Prostate gland (tissue), 2 donors: ENCODE measurements around the gene CILP2. TPM values are rescaled to one million over a fixed set of nuclear protein-coding genes. Genes with fewer than 3 reads are reported as not detected.

ENCODE experiments used
- DNase-seq: peaks from one replicate; pipeline ENCODE4 v3.0.0-alpha.2; 2019; ENCODE audit warnings: low spot score
- H3K27ac ChIP-seq, 2 donors: fragments of 200-600 bp; sonication (generic); 2 replicates each; pipeline ENCODE4 v1.5.1; 2017 to 2019
- H3K27me3 ChIP-seq: fragments of 200-600 bp; sonication (generic); replicated peaks from 2 replicates; pipeline ENCODE4 v1.5.1; 2019; ENCODE audit not compliant: insufficient read depth
- H3K36me3 ChIP-seq, 2 donors: fragments of 200-600 bp; sonication (generic); 1 replicate in 1 of 2; 2 replicates in 1 of 2; pipeline versions ENCODE4 v1.5.1 to v1.8.1; 2017 to 2019
- H3K4me1 ChIP-seq: fragments of 200-600 bp; sonication (generic); replicated peaks from 2 replicates; pipeline ENCODE4 v1.5.1; 2019
- H3K4me3 ChIP-seq, 2 donors: fragments of 200-600 bp; sonication (generic); 2 replicates each; pipeline ENCODE4 v1.5.1; 2017 to 2019
- H3K9me3 ChIP-seq: fragments of 200-600 bp; sonication (generic); 2 replicates; pipeline ENCODE4 v1.5.1; 2017
- POLR2A ChIP-seq: fragments of 450-650 bp; IDR thresholded peaks from one replicate; pipeline ENCODE4 v1.6.1; 2016; ENCODE audit warnings: antibody characterized with exemption, mild to moderate bottlenecking
- POLR2AphosphoS5 ChIP-seq: sonication (generic); formaldehyde crosslinking; IDR thresholded peaks from one replicate; pipeline ENCODE4 v1.6.1; 2017; ENCODE audit warnings: antibody characterized with exemption
- WGBS: methylation state at CpG from one replicate; pipeline ENCODE4 v1.1.5; 2018; 5-methylcytosine and 5-hydroxymethylcytosine counted together
- intact Hi-C: fragments of 100-400 bp; cut with DNase I; formaldehyde crosslinking; loops from one replicate; pipeline ENCODE4 v1.14.2; 2022
- total RNA-seq, 2 donors: library from RNA; depleted of rRNA; stranded (reverse); fragments of >200 nt; gene quantifications; one replicate each; pipeline ENCODE4 v1.1.0, GENCODE V29; 2016
- TF ChIP-seq, protein P1 (sequence below), 4 experiments: fragments of 200-600 bp in 2 of 4; fragments of 450-650 bp in 2 of 4; sonication (generic) in 2 of 4; IDR thresholded peaks; 1 replicate in 3 of 4; 2 replicates in 1 of 4; pipeline ENCODE4 v1.5.1; 2016 to 2019; ENCODE audit warnings: antibody characterized with exemption in 4 of 4, mild to moderate bottlenecking in 2 of 4, moderate library complexity in 2 of 4

CILP2 gene
- total RNA-seq, 2 donors from 2014 or later, result 0.68 to 3.7 TPM

DNA sequence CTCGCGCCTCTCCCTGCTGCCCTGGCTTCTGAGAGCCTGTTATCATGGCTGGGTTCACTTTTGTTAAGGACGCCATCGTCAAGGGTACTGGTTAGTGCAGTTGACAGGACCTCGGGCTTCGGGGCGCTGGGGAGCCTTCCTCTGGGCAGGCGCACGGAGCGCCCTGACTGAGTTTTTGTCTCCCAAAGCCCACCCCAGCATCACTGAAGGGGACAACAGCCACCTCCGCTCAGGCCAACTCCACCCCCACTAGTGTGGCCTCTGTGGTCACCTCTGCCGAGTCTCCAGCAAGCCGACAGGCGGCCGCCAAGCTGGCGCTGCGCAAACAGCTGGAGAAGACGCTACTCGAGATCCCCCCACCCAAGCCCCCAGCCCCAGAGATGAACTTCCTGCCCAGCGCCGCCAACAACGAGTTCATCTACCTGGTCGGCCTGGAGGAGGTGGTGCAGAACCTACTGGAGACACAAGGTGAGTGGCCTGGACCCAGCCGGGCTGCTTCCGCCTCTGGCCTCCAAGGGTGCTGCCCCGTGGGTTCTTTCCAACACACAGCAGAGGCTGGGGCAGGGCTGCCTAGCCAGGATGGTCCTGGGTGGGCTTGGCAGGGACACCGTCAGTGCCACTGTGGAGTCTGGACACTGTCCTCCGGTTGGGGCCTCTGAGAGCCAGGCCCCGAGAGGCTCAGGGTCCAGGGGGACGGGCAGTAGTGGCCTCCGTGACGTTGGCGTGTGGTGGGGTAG, 39.6 kb upstream of the CILP2 start:
- 92% methylated on average over 31 of the region's 33 CpGs for WGBS
- intact Hi-C loops, result no loop called here
- no peak for DNase-seq

DNA sequence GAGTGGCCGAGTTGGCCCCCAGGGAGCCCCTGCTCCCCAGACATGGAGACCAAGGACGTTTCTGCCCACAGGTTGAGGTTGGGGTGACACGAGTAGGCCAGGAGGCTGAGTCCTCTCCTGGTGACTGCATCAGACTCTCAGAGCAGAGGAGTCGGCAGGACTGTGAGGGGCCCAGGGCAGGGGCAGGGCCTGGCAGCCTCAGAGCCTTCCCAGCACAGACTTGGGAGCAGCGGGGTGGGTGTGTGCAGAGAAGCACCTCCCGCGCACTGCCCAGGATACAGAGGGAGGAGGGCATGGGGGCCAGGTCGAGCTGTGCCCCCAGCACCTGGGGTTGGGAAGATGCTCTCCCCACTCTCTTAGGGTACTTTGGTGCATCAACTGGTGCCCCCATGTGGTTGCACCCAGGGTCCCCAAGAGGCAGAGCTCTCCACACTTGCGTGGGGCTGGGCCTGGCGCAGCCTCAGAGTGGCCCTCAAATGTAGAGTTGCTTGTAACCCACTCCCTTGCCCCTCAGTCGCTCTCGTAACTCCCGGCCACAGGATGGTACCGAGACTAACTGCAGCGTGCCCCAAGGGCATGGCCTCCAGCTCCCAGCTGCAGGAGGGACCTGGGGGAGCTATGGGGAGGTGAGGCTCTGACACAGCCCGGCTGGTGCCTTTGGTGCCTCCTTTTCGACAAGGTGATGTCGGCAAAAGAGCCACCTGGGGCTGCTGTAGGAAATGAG, 38.6 kb upstream of the CILP2 start:
- H3K36me3 ChIP-seq, result peaks cover 6 to 12% of the 10 kb centered on the region in 2 donors

More for the DNA sequence above, 39.6 kb upstream of the CILP2 start:
- Histone ChIP-seq H3K9me3 (no peaks in the 10 kb centered on the region), H3K27me3 (no peaks in the 10 kb centered on the region), H3K4me3 (no peak overlapping the region), H3K36me3 (peaks cover 6 to 12% of the 10 kb centered on the region in 2 donors), H3K27ac (no peak overlapping the region), H3K4me1 (no peaks in the 10 kb centered on the region)
- TF ChIP-seq POLR2AphosphoS5, result no peak
- TF ChIP-seq POLR2A, result no peak
- TF ChIP-seq, protein P1, sequence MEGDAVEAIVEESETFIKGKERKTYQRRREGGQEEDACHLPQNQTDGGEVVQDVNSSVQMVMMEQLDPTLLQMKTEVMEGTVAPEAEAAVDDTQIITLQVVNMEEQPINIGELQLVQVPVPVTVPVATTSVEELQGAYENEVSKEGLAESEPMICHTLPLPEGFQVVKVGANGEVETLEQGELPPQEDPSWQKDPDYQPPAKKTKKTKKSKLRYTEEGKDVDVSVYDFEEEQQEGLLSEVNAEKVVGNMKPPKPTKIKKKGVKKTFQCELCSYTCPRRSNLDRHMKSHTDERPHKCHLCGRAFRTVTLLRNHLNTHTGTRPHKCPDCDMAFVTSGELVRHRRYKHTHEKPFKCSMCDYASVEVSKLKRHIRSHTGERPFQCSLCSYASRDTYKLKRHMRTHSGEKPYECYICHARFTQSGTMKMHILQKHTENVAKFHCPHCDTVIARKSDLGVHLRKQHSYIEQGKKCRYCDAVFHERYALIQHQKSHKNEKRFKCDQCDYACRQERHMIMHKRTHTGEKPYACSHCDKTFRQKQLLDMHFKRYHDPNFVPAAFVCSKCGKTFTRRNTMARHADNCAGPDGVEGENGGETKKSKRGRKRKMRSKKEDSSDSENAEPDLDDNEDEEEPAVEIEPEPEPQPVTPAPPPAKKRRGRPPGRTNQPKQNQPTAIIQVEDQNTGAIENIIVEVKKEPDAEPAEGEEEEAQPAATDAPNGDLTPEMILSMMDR (IDR thresholded peaks at IDR 0.05), result no peak

DNA sequence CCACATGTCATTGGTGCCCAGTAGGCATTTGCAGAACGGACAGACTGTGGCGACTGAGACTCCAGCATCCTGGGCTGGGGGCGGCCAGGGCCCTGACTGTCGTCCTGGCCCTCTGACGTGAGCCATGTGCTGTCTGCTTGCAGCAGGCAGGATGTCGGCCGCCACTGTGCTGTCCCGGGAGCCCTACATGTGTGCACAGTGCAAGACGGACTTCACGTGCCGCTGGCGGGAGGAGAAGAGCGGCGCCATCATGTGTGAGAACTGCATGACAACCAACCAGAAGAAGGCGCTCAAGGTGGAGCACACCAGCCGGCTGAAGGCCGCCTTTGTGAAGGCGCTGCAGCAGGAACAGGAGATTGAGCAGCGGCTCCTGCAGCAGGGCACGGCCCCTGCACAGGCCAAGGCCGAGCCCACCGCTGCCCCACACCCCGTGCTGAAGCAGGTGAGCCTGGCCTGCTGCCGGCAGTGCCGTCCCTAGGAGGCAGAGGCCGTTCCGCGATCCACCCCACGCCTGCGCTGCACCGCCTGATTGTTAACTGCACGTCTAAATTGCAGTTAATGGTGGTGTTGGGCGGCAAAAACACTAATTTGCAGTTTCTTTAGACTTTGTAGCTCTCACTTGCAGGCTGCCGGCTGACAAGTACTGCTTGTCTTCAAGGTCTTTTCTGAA, 37.0 kb upstream of the CILP2 start:
- TF ChIP-seq POLR2AphosphoS5 (no peak), POLR2A (no peak)
- TF ChIP-seq, protein P1 (IDR thresholded peaks at IDR 0.05), result no peak
- Histone ChIP-seq H3K27me3 (no peaks in the 10 kb centered on the region), H3K4me3 (no peak overlapping the region), H3K9me3 (no peaks in the 10 kb centered on the region), H3K36me3 (peaks cover 7 to 9% of the 10 kb centered on the region in 2 donors), H3K4me1 (no peaks in the 10 kb centered on the region), H3K27ac (no peak overlapping the region)
- intact Hi-C loops, result no loop called here
- DNase-seq, result no peak
- WGBS, result 88% methylated on average over 27 of the region's 34 CpGs

More for the DNA sequence above, 38.6 kb upstream of the CILP2 start:
- Histone ChIP-seq H3K27ac (no peak overlapping the region), H3K4me1 (no peaks in the 10 kb centered on the region), H3K4me3 (no peak overlapping the region), H3K9me3 (no peaks in the 10 kb centered on the region), H3K27me3 (no peaks in the 10 kb centered on the region)
- intact Hi-C loops, result no loop called here
- DNase-seq, result no peak
- 79% methylated on average over 18 of the region's 18 CpGs for WGBS
- TF ChIP-seq, protein P1 (IDR thresholded peaks at IDR 0.05), result no peak
- TF ChIP-seq POLR2AphosphoS5 (no peak), POLR2A (no peak)

DNA sequence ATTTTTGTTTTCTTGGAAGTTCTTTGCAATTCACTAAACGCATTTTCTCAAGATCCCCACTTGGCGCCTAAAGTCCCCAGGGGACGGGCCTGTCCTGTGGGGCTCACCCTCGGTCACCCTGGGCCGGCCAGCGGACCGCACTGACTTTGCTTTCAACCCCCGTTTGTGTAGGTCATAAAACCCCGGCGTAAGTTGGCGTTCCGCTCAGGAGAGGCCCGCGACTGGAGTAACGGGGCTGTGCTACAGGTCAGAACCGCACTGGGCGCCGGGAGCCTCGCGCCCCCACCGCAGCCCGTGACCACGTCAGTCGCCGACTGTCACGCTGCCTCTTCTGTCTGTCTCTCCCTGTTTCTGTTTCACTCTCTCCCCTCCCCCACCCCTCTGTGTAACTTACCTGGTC, 36.3 kb upstream of the CILP2 start:
- no peaks in the 10 kb centered on the region for H3K9me3 ChIP-seq
- intact Hi-C loops, result no loop called here
- no peaks in the 10 kb centered on the region for H3K27me3 ChIP-seq
- no peak overlapping the region for H3K27ac ChIP-seq
- no peaks in the 10 kb centered on the region for H3K4me1 ChIP-seq
- peaks cover under 1 to 9% of the 10 kb centered on the region in 2 donors for H3K36me3 ChIP-seq
- DNase-seq, result no peak
- WGBS, result 88% methylated on average over 26 of the region's 26 CpGs
- H3K4me3 ChIP-seq, result no peak overlapping the region
- TF ChIP-seq POLR2A, result no peak
- TF ChIP-seq, protein P1 (IDR thresholded peaks at IDR 0.05), result no peak
- no peak for TF ChIP-seq POLR2AphosphoS5
